GM11168 (cell line): ENCODE measurements around the gene NDUFB7.

Experiments used
- in situ Hi-C: fragments of 300-500 bp; cut with MboI; formaldehyde crosslinking; loops from one replicate; pipeline ENCODE4 v1.12.0; 2022; ENCODE audit warnings: low sequenced_read_pairs; ENCODE audit not compliant: unreplicated experiment

NDUFB7 gene

GRCh38 chr19:14528419-14529253, 43.2 kb downstream of the NDUFB7 start:
- in situ Hi-C loops = no loop called here

DNA sequence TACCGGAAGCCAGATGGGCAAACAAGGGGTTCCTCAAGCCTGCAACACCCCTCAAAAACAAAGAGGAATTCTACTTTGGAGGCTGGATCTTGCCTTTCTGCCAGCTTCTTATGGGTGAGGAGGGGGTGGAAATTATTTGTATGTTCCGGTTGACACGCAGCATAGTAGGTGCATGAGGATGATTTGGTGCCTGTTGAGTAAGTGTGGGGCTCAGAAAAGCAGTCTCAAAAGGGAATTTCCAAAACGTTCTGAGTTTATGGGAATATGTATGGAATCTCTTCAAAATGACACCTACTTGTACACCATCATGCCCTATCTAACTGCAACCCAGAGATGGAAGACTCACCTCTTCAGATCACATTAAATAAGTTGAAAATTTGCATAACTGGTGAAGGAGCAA, 45.4 kb downstream of the NDUFB7 start:
- in situ Hi-C loops = no loop called here

- in situ Hi-C loops = no loop called here
These were observed 46.1 kb downstream of the NDUFB7 start for GRCh38 chr19:14525729-14526128.

DNA sequence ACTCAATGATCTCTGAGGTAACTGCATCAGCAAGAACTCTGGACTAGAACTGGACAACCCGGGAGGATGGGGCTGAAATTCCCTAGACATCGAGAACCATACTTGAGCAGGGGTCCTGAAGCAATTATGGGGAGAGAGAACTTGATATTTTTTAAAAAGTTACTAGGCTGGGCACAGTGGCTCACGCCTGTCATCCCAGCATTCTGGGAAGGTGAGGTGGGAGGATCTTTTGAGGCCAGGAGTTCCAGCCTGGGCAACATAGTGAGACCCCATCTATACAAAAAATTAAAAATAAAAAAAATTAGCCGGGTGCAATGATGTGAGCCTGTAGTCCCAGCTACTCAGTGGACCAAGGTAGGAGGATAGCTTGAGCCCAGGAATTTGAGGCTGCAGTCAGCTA, 51.3 kb downstream of the NDUFB7 start:
- in situ Hi-C loops = no loop called here

- in situ Hi-C loops = no loop called here
These were observed 51.9 kb downstream of the NDUFB7 start for GRCh38 chr19:14519860-14520407.

DNA sequence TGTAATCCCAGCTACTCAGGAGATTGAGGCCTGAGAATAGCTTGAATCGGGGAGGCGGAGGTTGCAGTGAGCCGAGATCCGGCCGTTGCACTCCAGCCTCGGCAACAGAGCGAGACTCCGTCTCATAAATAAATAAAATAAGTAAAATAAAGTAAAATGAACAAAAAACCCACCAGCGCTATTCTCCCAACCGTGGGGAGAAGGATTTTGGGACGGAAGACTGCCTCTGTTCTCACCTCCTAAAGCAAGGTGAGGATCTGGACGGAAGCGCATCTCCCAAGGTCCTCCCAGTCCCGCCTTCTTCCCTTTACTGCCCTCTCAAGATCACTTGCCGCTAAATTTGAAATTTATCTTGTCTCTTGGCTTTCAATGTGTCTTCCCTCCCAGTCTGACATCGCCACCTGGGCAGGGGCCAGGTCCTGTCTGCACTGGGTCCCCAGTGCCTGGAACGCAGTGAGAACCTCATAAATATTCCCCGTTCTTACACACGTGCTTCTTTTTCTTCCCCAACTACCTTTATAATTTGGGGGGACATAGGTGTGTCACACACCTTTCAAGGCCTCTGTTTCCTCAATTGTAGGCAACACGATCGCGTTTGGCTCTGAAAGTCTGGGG, 52.5 kb downstream of the NDUFB7 start:
- in situ Hi-C loops = no loop called here

GRCh38 chr19:14517840-14518505, 53.9 kb downstream of the NDUFB7 start, which contains the start of gene DNAJB1:
Gene DNAJB1, minus strand, starts transcription at chr19:14518397. Its CDS starts 48 bp downstream, at chr19:14518349.
- in situ Hi-C loops = no loop called here

GRCh38 chr19:14517446-14517839, 54.4 kb downstream of the NDUFB7 start:
- in situ Hi-C loops = no loop called here

DNA sequence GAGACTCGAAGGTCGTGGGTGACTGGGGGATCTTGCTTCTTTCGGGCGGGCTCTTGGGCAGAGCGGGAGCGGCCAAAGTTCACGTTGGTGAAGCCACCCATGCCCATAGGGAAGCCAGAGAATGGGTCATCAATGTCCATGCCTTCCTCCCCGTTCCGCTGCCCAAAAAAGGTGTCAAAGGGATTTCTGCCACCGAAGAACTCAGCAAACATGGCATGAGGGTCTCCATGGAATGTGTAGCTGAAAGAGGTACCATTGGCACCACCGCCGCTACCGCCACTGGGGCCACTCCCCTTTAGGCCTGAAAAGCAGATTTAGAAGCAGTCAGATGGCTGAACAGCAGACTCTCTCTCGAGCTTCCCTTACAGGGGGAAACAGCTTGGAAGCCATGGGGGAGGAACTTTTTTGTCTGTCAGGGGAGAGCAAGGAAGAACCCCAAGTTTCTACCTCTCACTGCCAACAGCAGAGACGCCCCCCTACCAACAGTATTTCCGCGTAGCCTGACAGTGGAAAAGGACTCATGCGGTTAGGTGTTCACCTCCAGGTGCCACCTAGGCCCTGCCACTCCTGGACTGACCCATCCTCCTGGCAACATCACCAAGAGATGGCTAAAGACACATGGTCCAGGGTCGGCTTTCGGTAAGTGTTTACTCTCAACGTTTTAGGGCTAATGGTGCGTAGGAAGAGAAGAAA, 55.0 kb downstream of the NDUFB7 start:
- in situ Hi-C loops = no loop called here
